HG02852 (cell line): ENCODE data around the gene POP7.
"Not testable (repeated sequence)": the region's sequence is repeated elsewhere in the genome, so short reads cannot be mapped to it uniquely, and the experiment has no call there.

Experiments used
- ATAC-seq: cut with Tn5 transposase; IDR thresholded peaks from one replicate; pipeline ENCODE4 v1.9.1; 2021; ENCODE audit warnings: mild to moderate bottlenecking, moderate library complexity; ENCODE audit not compliant: unreplicated experiment

POP7 gene

DNA sequence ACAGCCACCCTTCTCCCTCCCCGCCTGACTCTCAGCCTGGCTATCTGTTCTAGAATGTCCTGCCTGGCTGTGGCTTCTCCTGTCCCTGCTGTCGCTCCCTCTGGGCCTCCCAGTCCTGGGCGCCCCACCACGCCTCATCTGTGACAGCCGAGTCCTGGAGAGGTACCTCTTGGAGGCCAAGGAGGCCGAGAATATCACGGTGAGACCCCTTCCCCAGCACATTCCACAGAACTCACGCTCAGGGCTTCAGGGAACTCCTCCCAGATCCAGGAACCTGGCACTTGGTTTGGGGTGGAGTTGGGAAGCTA is 15.5 kb downstream of the POP7 start:
- no peak for ATAC-seq

- ATAC-seq: no peak
These were observed 16.7 kb downstream of the POP7 start for GRCh38 chr7:100722480-100723212.

DNA sequence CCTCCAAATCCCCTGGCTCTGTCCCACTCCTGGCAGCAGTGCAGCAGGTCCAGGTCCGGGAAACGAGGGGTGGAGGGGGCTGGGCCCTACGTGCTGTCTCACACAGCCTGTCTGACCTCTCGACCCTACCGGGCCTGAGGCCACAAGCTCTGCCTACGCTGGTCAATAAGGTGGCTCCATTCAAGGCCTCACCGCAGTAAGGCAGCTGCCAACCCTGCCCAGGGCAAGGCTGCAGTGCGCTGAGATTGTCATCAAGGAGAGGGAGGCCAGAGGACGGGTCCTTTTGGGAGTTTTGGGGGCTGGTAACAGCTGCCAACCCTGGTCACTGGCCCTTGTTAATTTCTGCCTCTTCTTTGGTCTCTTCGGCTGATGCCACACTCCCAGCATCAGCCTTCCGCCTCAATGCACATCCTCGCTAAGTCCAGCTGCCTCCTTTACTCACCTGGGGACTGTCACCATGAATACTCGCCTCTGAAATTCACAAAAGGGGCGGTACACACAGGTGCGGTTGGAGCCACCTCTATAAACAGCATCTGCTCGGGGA is 17.9 kb downstream of the POP7 start:
- ATAC-seq: no peak

DNA sequence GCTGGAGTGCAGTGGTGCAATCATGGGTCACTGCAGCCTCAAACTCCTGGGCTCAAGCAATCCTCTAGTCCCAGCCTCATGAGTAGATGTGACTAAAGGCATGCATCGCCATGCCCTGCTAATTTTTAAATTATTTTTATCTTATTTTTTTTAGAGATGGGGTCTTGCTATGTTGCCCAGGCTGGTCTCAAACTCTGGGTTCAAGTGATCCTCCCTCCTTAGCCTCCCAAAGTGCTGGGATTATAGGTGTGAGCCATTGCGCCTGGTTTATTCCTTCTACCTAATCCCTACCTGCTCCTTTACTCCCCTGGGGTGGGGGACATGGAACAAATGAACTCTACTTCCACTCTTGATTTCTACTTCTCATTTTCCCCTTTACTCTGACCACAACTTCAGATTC is 18.4 kb downstream of the POP7 start:
- ATAC-seq: not testable (repeated sequence)

GRCh38 chr7:100726996-100727761 is 21.3 kb downstream of the POP7 start:
- ATAC-seq: no peak

DNA sequence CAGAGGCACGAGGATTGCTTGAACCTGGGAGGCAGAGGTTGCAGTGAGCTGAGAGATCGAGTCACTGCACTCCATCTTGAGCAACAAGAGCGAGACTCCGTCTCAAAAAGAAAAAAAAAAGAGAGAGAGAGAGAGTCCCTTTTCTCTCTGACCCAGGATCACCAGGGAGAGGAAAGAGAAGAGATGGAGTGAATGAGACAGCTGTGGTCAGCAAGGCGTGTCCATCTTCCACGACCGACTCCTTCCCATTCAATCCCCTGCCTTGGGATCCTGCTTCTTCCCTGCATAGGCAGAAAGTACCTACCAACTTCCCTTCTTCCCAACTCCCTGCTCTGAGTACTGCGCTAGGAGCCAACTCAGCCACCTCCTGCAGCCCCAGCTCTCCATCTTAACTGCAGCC is 22.3 kb downstream of the POP7 start:
- no peak for ATAC-seq

GRCh38 chr7:100730136-100730800 is 24.3 kb downstream of the POP7 start:
- ATAC-seq: no peak

- no peak for ATAC-seq
These were observed 26.2 kb downstream of the POP7 start for GRCh38 chr7:100731937-100732636.

DNA sequence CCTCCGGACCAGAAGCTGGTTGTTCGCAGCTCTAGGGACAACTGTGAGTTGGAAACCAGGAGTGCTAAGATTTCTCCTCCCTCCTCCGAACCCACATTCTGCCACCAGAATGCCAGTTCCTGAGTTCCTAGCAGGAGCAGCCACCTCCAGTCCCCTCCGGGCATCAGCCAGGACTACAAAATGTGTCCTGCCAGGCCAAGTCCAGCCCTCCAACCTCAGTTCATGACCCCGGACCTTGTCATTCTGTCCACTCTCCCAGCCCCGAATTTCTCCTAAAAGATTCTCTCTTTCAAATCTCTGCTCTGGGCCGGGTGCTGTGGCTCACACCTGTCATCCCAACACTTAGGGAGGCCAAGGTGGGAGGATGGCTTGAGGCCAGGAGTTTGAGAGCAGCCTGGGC is 29.8 kb downstream of the POP7 start:
- ATAC-seq: no peak

DNA sequence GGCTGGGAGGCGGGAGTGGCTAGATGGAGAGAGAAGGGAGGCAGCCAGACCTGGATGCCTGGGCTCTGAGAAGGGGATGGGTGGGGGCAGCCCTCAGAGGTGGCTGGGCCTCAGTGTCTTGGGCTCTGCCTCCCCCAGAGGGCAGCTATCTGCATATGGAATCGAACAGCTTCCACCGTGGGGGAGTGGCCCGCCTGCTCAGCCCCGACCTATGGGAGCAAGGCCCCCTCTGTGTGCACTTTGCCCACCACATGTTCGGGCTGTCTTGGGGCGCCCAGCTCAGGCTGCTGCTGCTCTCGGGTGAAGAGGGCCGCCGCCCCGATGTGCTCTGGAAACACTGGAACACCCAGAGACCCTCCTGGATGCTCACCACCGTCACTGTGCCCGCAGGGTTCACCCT is 30.8 kb downstream of the POP7 start:
- ATAC-seq: no peak

DNA sequence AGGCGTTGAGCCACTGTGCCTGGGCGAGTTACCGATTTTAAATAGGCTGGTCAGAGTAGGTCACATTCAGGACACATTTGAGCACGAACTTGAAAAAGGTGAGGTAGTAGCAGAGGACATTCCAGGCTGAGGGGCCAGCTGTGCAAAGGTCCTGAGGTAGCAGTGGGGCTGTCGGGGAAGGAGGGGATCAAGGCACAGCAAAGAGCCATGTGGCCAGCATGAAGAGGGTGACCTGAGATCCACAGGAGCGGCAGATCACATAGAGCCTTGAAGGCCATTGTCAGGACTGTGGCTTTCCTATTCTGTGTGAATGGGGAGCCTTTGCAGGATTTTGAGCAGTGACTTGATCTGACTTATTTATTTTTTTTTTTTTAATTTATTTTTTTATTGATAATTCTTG is 34.0 kb downstream of the POP7 start:
- ATAC-seq: no peak

- ATAC-seq: no peak
These were observed 38.7 kb downstream of the POP7 start for GRCh38 chr7:100744605-100745004.

DNA sequence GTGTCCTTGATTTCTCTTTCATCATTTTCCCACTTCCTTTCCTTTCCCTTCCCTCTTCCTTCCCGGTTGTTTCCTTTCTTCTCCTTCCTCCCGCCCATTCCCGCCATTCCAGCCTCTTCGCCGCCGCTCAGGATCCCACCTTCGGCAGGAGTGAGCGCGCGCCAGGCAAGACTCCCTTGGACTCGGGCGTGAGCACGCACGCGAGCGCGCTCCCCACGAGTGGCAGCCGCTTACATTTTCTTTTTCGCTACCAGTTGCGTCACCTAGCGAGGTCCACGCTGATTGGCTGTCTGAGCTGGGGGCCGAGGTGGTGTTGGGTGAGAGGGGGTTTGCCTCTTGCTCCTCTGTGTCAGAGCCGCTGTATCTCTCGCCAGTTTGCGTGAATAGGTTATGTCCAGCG is 39.3 kb downstream of the POP7 start:
- no peak for ATAC-seq

DNA sequence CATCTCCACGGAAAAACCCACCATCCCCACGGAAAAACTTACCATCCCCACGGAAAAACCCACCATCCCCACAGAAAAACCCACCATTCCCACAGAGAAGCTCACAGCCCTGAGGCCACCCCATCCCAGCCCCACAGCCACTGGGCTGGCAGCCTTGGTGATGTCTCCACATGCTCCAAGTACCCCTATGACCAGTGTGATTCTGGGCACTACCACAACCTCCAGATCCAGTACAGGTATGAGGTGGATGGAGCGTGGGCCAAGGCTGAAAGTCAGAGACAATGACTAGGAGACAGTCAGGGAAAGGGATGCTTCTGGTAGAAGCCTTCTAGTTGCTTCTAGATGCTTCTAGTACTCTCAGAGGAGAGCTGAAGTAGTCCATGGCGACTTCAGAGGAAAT is 47.1 kb downstream of the POP7 start:
- no peak for ATAC-seq

DNA sequence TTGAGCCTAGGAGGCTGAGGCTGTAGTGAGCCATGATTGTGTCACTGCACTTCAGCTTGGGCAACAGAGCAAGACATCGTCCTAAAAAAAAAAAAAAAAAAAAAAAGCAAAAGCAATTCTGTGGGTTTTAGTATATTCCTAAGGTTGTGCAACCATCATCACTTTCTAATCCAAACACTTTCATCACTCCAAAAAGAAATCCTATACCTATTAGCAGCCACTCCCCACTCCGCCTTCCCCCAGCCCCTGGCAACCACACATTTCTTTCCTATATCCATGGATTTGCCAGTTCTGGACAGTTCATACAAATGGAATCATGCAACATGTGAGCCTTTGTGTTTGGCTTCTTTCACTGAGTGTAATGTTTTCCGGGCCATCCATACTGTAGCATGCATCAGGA is 47.8 kb downstream of the POP7 start:
- ATAC-seq: no peak
